ENCODE data around the gene RHOBTB1. TPM values are rescaled to one million over a fixed set of nuclear protein-coding genes. Genes with fewer than 3 reads are reported as not detected.

Gene RHOBTB1
- total RNA-seq, 1 donor from 2014 or later: 26.4 TPM

DNA sequence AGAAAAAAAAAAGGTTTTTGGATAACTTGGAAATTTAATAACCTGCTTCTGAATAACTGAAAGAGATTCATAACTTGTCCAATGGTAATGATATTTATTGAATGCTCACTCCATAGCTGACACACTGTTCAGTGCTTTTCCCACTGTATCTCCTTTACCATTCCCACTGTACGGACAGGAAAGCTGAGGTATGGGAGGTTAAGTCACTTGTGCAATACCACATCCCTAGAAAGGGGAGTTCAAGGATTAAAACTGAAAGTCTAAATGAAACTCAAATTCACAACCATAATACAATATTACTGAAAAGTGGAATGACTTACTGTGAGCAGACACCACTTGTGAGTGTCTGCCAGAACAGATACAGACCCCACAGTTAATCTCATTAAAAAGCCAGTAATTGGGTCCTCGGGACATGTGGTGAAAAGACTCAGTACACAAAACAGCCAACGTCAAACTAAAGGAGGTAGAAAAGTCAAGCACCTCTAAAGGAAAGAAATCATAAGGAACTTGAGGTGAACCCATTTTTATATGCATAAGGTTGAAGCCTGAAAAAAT, 13.8 kb upstream of the RHOBTB1 start:
- no peaks in the 10 kb centered on the region for H3K9me3 Mint-ChIP-seq
- H3K4me1 Mint-ChIP-seq (ENCODE audit: unreplicated experiment): peaks cover 2% of the 10 kb centered on the region
- TF ChIP-seq, protein P1, sequence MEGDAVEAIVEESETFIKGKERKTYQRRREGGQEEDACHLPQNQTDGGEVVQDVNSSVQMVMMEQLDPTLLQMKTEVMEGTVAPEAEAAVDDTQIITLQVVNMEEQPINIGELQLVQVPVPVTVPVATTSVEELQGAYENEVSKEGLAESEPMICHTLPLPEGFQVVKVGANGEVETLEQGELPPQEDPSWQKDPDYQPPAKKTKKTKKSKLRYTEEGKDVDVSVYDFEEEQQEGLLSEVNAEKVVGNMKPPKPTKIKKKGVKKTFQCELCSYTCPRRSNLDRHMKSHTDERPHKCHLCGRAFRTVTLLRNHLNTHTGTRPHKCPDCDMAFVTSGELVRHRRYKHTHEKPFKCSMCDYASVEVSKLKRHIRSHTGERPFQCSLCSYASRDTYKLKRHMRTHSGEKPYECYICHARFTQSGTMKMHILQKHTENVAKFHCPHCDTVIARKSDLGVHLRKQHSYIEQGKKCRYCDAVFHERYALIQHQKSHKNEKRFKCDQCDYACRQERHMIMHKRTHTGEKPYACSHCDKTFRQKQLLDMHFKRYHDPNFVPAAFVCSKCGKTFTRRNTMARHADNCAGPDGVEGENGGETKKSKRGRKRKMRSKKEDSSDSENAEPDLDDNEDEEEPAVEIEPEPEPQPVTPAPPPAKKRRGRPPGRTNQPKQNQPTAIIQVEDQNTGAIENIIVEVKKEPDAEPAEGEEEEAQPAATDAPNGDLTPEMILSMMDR (conservative IDR thresholded peaks at IDR 0.05): no peak
- H3K27me3 Mint-ChIP-seq: no peaks in the 10 kb centered on the region
- DNase-seq (ENCODE audit: extremely low spot score, unreplicated experiment): no peak
- no peak overlapping the region for H3K27ac Mint-ChIP-seq
- H3K36me3 Mint-ChIP-seq: no peaks in the 10 kb centered on the region
- no peak overlapping the region for H3K4me3 Mint-ChIP-seq

DNA sequence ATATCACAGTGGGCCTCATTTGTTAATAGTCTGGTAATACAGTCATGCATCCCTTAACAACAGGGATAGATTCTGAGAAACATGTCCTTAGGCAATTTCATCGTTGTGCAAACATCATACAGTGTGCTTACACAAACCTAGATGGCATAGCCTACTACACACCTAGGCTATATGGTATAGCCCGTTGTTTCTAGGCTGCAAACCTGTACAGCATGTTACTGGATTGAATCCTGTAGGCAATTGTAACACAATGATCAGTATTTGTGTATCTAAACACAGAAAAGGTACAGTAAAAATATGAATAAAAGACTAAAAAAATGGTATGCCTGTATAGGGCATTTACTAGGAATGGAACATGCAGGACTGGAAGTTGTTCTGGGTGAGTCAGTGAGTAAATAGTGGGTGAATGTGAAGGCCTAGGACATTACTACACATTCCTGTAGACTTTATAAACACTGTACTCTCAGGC, 12.0 kb upstream of the RHOBTB1 start:
- no peaks in the 10 kb centered on the region for H3K36me3 Mint-ChIP-seq
- no peaks in the 10 kb centered on the region for H3K4me1 Mint-ChIP-seq (ENCODE audit: unreplicated experiment)
- H3K9me3 Mint-ChIP-seq: no peaks in the 10 kb centered on the region
- TF ChIP-seq, protein P1 (conservative IDR thresholded peaks at IDR 0.05): no peak
- no peak for DNase-seq (ENCODE audit: extremely low spot score, unreplicated experiment)
- no peaks in the 10 kb centered on the region for H3K27me3 Mint-ChIP-seq
- H3K4me3 Mint-ChIP-seq: no peak overlapping the region
- H3K27ac Mint-ChIP-seq: no peak overlapping the region

DNA sequence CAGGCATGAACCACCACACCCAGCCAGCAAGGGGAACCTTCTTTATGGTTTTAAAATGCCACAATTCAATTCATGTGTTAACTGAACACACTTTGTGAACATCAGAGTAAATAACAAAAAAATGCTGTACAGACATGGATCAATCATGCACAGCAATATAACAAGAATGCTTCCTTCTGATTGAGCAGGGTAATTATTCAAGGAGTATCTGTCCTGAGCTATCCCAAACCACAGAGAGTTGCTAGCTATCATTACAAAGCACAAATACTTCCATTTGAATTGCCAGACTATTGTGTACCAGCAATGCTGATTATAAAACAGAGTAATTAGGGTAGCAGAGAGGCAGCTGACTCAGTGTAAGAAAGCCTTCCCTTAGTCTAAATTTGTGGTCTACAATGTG, 11.3 kb upstream of the RHOBTB1 start:
- Mint-ChIP-seq H3K9me3 (no peaks in the 10 kb centered on the region), H3K36me3 (no peaks in the 10 kb centered on the region), H3K27ac (no peak overlapping the region), H3K4me3 (no peak overlapping the region), H3K27me3 (no peaks in the 10 kb centered on the region), H3K4me1 (ENCODE audit: unreplicated experiment) (no peaks in the 10 kb centered on the region)
- DNase-seq (ENCODE audit: extremely low spot score, unreplicated experiment): no peak
- TF ChIP-seq, protein P1 (conservative IDR thresholded peaks at IDR 0.05): no peak

DNA sequence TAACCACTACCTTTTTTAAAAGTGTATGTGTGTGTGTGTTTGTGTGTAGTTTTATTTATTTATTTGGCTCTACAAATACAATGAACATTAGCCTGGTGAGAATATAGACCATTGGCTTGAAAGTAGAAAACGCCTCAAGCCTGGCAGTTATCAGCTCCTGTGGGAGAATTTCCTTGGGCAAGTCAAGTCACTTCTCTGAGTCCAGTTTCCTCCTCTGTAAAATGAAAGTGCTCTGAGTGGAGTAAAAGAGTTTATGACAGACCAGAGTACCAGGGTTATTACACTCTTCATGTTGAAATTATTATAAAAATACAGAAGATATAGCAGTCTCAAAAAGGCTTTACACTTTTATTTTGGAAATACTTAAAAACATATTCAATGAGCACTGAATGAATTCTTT, 10.1 kb upstream of the RHOBTB1 start:
- TF ChIP-seq, protein P1 (conservative IDR thresholded peaks at IDR 0.05): no peak
- no peaks in the 10 kb centered on the region for H3K4me1 Mint-ChIP-seq (ENCODE audit: unreplicated experiment)
- no peak for DNase-seq (ENCODE audit: extremely low spot score, unreplicated experiment)
- no peaks in the 10 kb centered on the region for H3K27me3 Mint-ChIP-seq
- H3K27ac Mint-ChIP-seq: no peak overlapping the region
- no peaks in the 10 kb centered on the region for H3K9me3 Mint-ChIP-seq
- H3K36me3 Mint-ChIP-seq: no peaks in the 10 kb centered on the region
- no peak overlapping the region for H3K4me3 Mint-ChIP-seq

DNA sequence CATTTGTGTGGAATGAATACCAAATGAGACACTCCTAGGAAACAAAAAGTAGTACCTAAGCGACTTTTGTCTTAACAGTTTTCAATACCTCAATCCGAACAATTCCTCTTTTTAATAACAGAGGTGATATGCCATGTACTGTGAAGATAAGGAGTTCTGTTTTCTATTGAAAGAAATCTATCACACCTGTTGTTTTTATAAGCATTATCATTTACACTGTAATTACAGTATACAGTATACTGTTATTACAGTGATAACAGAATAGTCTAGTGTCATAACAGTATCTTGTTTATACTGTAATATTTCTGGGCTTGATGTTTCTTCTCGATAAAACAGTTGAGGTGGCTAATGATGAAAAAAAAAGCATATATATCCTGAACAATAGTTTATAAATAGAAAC, 9.4 kb upstream of the RHOBTB1 start:
- Mint-ChIP-seq H3K9me3 (no peaks in the 10 kb centered on the region), H3K27me3 (no peaks in the 10 kb centered on the region), H3K4me3 (no peak overlapping the region), H3K36me3 (no peaks in the 10 kb centered on the region), H3K4me1 (ENCODE audit: unreplicated experiment) (no peaks in the 10 kb centered on the region), H3K27ac (no peak overlapping the region)
- no peak for DNase-seq (ENCODE audit: extremely low spot score, unreplicated experiment)
- TF ChIP-seq, protein P1 (conservative IDR thresholded peaks at IDR 0.05): no peak

DNA sequence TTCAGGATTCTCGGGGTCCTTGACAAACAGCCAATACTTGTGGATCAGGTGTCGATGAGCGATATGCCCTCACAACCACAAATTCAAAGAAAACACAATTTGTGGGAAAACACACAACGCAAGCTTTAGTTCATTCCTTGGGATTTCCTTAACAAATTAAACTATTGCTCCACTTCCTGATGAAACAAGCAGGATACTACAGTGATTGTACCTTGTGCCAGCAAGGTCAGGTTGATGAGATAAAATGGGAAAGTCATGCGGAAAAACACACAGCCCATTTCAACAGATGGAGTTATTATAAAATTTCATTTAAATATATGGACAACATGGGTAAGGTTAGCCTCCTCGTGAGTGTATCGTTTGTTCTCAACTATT, 8.8 kb upstream of the RHOBTB1 start:
- no peaks in the 10 kb centered on the region for H3K36me3 Mint-ChIP-seq
- no peaks in the 10 kb centered on the region for H3K4me1 Mint-ChIP-seq (ENCODE audit: unreplicated experiment)
- no peak overlapping the region for H3K27ac Mint-ChIP-seq
- no peaks in the 10 kb centered on the region for H3K27me3 Mint-ChIP-seq
- H3K4me3 Mint-ChIP-seq: no peak overlapping the region
- no peak for DNase-seq (ENCODE audit: extremely low spot score, unreplicated experiment)
- TF ChIP-seq, protein P1 (conservative IDR thresholded peaks at IDR 0.05): no peak
- no peaks in the 10 kb centered on the region for H3K9me3 Mint-ChIP-seq

Data from type B pancreatic cell (in vitro differentiated cells).